Fibroblast of pulmonary artery (primary cell): Measurements from ENCODE around the gene AGFG1.

Experiments
- DNase-seq: peaks from one replicate; pipeline ENCODE4 v3.0.0-alpha.2; 2010; ENCODE audit warnings: low read depth
- H3K4me3 ChIP-seq: replicated peaks from 2 replicates; pipeline ENCODE4 v1.5.1; 2011; ENCODE audit warnings: low read depth, mild to moderate bottlenecking, control low read depth, low read length, moderate library complexity
- CTCF ChIP-seq: IDR thresholded peaks from 2 replicates; pipeline ENCODE4 v1.5.1; 2011; ENCODE audit warnings: mild to moderate bottlenecking, control low read depth, low read length, inconsistent platforms; ENCODE audit errors: missing control alignments

The AGFG1 gene

DNA sequence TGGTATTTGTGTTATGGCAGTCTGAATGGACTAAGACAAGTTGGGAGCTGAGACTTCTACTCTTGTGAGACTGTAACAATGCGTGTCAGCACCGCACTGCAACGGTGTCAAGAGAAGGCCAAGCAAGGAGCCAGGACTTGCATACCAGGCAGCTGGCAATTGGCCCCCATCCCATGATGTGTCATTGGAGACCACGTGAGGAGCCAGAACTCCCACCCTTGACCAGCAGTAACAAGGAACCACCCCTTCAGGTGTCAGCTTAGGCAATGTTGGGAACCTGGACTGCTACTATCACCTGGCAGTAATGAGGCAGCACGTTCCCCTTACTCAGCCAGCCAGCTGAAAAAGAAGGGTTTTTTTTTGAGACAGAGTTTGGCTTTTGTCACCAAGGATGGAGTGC is 32.7 kb upstream of the AGFG1 start:
- no peak for TF ChIP-seq CTCF
- DNase-seq, result no peak
- no peak overlapping the region for H3K4me3 ChIP-seq

- DNase-seq, result no peak
- no peak overlapping the region for H3K4me3 ChIP-seq
- TF ChIP-seq CTCF, result no peak
These were observed 29.3 kb upstream of the AGFG1 start for GRCh38 chr2:227442639-227443038.

DNA sequence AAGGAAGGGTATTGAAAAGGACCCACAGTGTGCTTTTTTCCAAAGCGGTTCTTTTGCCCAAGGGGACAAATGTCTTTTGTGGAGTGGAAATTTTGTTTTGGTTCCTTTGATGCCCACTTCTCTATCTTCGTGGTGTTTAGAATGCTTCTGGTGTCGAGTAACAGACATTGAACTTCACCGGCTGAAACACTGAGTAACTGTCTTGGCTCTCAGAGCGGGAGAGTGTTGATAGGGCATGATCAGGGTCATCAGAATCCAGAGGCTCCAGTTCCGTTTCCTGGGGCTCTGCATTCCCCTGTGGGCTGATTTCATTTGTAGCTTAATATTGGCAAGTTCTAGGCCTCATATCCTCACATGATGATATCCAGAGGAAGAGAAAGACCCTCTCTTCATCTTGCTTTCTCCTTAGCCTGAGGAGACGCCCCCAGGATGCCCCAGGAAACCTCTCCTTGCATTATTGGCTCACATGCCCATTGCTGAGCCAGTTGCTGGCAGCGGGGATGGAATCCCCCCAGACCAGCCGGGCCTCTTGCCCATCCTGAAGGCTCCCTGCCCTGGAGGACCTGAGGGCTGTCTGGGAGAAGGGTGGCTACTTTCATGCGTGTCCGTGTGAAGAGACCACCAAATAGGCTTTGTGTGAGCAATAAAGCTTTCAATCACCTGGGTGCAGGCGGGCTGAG is 27.9 kb upstream of the AGFG1 start:
- no peak for DNase-seq
- no peak for TF ChIP-seq CTCF

DNA sequence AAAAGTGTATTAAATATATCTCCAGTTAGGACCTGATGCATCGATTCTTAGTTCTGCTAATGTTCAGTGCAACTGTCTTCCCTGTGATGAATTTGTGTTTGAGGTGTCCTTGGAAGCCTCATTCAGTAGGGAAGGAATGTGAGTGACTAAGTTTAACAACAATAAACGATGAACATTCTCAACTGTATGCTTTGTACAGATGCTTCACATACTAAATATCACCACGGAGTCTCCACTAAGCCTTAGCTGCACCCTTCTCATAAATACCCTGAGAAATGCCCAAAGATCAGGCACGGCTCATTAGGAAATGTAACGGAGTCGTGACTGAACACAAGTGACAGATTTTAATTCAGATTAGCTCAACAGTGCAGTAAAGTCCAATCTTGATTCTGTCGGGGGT is 24.4 kb upstream of the AGFG1 start:
- no peak overlapping the region for H3K4me3 ChIP-seq
- no peak for TF ChIP-seq CTCF
- peak; percentile 29 for DNase-seq

More for the DNA sequence above, 27.9 kb upstream of the AGFG1 start:
- no peak overlapping the region for H3K4me3 ChIP-seq

DNA sequence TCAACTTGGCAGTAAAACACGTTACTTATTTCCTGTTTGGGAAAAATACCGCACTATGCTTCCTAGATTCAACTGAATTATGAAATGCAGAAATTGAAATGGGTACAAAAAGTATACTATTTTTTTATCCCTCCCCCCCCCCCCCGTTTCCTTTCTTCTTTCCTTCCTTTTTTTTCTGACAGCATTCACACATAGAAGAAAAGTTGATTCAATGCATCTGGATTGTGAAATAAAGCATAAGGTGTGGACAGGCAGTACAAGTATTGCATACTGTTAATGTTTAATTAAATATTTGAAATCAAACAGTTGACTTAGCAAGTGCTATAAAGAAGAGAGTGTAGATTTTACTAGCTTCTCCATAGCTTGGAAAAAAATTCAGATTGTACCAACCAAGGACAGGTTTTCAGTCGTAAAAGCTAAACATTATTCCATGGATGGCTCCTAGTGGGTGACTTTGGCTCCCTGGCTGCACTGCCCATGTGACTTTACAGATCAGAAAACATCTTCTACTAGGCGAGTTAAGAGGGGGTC is 21.6 kb upstream of the AGFG1 start:
- DNase-seq, result peak; percentile 60
- no peak overlapping the region for H3K4me3 ChIP-seq
- no peak for TF ChIP-seq CTCF

DNA sequence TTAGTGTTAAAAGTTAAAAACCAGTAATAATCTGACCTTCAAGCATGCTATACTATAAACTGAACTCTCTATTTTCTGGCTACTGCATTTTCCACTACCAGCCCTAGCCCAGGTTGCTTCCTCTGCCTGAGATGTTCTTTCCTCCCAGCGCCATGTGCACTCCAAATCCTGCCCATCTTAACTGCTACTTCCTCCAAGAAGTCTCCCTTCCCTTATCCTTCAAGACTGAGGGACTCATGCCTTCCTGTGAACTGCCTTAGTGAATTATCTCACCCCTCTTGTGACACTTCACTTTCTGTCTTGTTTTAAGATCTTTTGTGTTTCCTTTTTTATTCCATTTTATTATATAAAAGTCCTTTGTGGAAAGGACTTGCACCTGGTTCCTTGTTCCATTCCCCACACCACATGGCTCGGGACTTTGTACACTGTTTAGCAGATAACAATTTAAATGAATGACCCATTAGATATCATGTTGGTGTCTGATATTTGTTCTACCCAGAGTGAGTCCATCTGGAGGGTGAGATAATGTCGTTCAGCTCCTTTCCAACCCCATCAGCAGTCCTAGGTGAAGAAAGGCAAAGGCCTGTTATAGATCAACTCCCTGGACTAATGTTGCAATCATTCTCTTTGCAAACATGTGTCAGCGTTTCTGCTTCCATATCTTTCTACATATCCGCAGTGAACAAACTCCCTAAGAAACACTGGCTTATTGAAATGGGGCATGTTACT is 20.9 kb upstream of the AGFG1 start:
- DNase-seq, result peak; percentile 91
- no peak overlapping the region for H3K4me3 ChIP-seq
- no peak for TF ChIP-seq CTCF
